ES-I3 (cell line): ENCODE data around the gene PCED1B.
A peak's percentile ranks its signal among the peaks of the same experiment; 100 is the strongest.
"Not testable (repeated sequence)": the region's sequence is repeated elsewhere in the genome, so short reads cannot be mapped to it uniquely, and the experiment has no call there.

ENCODE experiments used
- H3K36me3 ChIP-seq: 2 replicates; pipeline ENCODE4 v1.6.1; 2013; ENCODE audit warnings: mild to moderate bottlenecking, low read length, control low read depth, moderate library complexity; ENCODE audit not compliant: insufficient read depth
- H3K4me1 ChIP-seq: 2 replicates; pipeline ENCODE4 v1.6.1; 2013; ENCODE audit warnings: mild to moderate bottlenecking, control low read depth, low read length; ENCODE audit not compliant: insufficient read depth
- H3K9ac ChIP-seq: 2 replicates; pipeline ENCODE4 v1.6.1; 2013; ENCODE audit warnings: low read depth, mild to moderate bottlenecking, low read length, moderate library complexity
- H3K9me3 ChIP-seq: 2 replicates; pipeline ENCODE4 v1.6.1; 2013; ENCODE audit warnings: mild to moderate bottlenecking, low read length, moderate library complexity; ENCODE audit not compliant: control insufficient read depth, insufficient read depth

Gene PCED1B, protein sequence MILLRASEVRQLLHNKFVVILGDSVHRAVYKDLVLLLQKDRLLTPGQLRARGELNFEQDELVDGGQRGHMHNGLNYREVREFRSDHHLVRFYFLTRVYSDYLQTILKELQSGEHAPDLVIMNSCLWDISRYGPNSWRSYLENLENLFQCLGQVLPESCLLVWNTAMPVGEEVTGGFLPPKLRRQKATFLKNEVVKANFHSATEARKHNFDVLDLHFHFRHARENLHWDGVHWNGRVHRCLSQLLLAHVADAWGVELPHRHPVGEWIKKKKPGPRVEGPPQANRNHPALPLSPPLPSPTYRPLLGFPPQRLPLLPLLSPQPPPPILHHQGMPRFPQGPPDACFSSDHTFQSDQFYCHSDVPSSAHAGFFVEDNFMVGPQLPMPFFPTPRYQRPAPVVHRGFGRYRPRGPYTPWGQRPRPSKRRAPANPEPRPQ

DNA sequence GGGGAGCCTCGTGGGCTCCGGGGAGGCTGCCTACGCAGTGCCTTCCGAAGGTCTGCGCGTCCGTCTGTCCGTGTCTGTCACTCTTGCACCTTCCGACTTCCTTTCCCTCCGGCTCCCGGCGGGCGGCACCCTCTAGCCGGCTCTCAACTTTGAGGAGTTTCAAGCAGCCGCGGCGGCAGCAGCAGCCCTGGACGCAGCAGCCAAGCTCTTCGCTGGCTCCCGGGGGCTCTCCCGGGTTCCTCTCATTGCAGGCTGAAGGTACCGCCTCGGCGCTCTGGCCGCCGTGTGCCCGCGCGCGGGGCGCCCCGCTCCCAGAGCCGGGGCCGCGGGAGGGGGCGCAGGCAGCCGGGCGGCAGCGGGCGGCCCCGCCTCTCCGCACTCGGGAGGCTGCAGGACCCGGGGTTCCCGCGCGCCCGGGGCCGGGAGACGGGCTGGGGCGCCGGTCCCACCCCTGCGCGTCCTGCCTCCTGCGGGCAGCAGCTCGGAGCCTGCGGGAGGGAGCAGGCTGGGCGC is at the start of gene PCED1B, which contains the start of gene AMIGO2:
Gene PCED1B (plus strand): TSS at position 154 of the 513 bp plus-strand sequence. CDS start 155,443 bp downstream, outside the sequence.
Gene AMIGO2 (minus strand): TSS at position 492 of the 513 bp plus-strand sequence. CDS start 957 bp downstream, outside the sequence.
- Histone ChIP-seq H3K9ac (peak within 1 kb of the TSS; percentile 63), H3K36me3 (no peaks in the 10 kb centered on the region), H3K4me1 (peaks cover 11% of the 10 kb centered on the region)

DNA sequence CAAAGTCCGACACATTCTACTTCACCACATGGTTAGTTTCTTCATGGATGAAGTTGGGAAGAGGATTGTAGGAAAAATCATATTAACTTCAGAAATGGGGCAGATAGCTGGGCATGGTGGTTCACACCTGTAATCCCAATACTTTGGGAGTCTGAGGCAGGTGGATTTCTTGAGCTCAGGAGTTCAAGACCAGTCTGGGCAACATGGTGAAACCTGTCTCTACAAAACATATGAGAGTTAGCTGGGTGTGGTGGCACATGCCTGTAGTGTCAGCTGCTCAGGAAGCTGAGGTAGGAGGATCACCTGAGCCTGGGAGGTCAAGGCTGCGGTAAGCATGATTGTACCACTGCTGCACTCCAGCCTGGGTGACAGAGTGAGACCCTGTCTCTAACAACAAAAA is 49.5 kb upstream of the PCED1B start:
- Histone ChIP-seq H3K9me3 (no peaks in the 10 kb centered on the region), H3K9ac (no peak overlapping the region), H3K4me1 (peaks cover 6% of the 10 kb centered on the region; the same call in 1 of the 2 replicates), H3K36me3 (no peaks in the 10 kb centered on the region)

More for the DNA sequence above, at the start of gene PCED1B, which contains the start of gene AMIGO2:
- no peaks in the 10 kb centered on the region for H3K9me3 ChIP-seq

DNA sequence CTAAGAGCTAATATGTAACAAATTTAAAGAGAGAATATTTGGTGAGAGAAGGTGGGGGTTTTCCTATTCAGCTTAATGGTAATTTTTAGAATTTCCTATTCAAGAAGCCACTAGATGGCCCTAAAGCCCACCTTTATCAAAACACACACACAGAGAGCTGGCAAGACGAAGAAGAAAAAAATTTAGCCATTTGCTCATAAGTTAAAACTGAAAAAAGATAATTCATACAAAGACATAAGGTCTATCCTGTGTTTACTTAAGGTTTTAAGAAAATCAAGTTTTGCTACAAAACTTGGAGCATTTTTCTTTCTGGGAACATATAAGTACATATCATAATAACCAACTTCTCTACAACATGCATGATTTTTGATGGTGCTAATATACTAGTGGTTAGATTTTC is 46.8 kb upstream of the PCED1B start:
- Histone ChIP-seq H3K36me3 (no peaks in the 10 kb centered on the region), H3K9me3 (no peaks in the 10 kb centered on the region), H3K4me1 (peaks cover 6% of the 10 kb centered on the region; the same call in 1 of the 2 replicates), H3K9ac (no peak overlapping the region)

DNA sequence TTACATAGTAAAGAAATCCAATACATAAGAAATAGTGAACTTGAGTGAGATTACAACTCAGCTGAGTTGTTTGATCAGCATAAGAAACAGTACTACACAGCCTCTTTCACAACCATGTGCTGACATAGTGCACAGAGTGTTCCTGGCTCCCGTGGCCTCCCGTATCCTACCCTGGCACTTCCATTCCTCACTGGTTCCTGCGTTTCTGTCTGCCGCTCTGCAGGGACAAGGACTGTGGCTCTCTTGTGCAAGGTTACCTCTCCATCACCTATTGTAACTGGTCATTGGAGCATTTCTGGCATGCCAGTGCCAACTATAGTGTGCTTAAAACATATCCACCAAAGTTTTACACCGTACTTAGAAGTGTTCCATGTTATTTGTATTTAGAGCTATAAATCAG is 46.3 kb upstream of the PCED1B start:
- Histone ChIP-seq H3K4me1 (peaks cover 6% of the 10 kb centered on the region; the same call in 1 of the 2 replicates), H3K9me3 (no peaks in the 10 kb centered on the region), H3K9ac (no peak overlapping the region), H3K36me3 (no peaks in the 10 kb centered on the region)

DNA sequence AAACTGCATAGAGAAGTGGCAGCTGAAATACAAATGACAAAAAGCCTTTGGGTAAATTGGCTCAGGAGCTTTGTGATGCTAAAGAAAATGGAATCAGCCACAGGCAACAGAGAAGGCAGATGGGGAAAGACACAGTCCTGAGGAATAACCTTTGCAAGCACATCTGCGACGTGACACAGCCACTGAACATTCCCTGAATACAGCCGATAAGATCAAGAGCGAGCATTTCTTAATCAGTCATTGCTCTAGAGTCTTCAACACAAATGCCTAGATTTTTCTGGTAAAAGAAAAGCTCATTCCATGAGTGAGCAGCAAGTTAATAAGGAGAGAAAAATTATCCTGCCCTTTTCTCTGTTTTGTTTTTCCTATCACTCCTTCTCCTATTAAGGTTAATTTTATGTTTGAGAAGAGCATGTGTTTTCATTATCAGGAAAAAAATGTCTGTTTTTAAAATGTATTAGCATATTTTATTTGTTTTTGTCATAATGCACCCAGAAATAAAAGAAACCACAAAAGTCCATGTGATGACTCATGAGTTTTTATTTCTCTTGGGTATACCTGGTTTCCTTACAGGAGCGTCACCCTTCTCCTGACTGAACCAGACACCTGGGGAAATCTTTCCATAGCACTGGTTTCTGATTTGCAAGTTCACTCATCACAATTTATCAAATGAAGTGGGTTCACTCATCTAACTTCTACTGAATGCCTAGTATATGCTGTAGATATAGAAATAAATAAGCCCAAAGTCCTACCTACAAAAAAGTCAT is 45.4 kb upstream of the PCED1B start:
- H3K9ac ChIP-seq = no peak overlapping the region
- H3K9me3 ChIP-seq = no peaks in the 10 kb centered on the region
- peaks cover 6% of the 10 kb centered on the region; the same call in 1 of the 2 replicates for H3K4me1 ChIP-seq
- H3K36me3 ChIP-seq = no peaks in the 10 kb centered on the region

DNA sequence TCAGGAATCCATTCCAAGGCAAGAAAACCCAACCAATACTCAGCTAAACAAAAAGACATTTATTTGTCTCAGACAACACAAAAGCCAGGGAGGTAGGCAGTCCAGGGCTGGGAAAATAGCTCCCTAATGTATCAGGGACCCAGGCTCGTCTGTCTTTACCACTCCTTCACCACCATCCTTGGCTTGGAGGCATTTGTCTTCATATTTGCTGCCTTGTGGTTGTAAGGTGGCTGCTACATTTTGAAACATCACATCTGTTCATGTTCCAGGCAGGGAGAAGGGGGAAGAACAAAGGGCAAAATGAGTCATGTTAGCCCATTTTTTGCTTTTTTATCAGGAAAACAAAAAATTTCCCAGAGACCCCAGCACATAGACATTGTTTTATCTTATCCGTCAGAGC is 44.8 kb upstream of the PCED1B start:
- H3K9me3 ChIP-seq = no peaks in the 10 kb centered on the region
- H3K4me1 ChIP-seq = peaks cover 6% of the 10 kb centered on the region; the same call in 1 of the 2 replicates
- H3K9ac ChIP-seq = no peak overlapping the region
- H3K36me3 ChIP-seq = no peaks in the 10 kb centered on the region

DNA sequence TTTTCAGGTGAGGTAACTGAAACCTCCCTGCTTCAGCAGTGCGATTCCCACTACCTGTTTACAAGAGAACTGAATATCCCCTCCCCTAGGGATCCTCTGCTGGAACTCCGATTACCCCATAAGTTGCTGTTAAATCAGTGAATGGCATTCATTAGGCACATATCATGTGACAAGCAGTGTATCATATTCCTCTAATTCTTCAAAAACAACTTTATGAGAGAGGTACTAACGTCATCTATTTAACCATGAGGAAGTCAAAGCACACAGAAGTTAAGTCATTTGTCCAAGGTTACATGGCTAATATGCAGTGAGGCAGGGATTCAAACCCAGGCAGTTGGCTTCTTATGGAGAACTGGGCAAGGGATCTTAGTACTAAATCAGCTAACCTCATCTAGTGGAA is 43.9 kb upstream of the PCED1B start:
- Histone ChIP-seq H3K4me1 (peaks cover 6% of the 10 kb centered on the region; the same call in 1 of the 2 replicates), H3K9ac (no peak overlapping the region), H3K36me3 (no peaks in the 10 kb centered on the region), H3K9me3 (no peaks in the 10 kb centered on the region)

DNA sequence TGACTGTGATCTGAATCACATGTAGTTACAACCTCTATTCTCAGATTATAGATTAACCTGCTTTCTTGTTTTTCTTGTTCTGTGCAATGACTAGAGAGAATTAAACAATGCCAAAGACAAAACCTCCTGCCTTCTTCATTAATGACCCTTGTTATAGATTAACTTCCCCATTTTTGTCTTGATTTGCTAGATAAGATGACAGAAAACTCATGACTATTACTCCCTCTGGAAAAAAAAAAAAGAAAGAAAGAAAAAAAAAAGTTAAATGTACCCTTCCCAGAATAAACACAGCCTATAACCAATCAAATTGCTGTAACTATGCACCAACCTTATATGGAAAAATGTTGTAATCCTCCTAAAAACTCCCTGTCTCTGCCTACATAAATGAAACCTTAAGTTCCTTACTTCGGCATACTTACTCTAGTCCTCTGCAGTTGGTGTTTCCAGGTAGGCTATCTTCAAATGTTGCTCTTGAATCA is 41.1 kb upstream of the PCED1B start:
- Histone ChIP-seq H3K9me3 (no peaks in the 10 kb centered on the region), H3K36me3 (no peaks in the 10 kb centered on the region), H3K4me1 (peaks cover 2% of the 10 kb centered on the region; the same call in 1 of the 2 replicates), H3K9ac (no peak overlapping the region)

DNA sequence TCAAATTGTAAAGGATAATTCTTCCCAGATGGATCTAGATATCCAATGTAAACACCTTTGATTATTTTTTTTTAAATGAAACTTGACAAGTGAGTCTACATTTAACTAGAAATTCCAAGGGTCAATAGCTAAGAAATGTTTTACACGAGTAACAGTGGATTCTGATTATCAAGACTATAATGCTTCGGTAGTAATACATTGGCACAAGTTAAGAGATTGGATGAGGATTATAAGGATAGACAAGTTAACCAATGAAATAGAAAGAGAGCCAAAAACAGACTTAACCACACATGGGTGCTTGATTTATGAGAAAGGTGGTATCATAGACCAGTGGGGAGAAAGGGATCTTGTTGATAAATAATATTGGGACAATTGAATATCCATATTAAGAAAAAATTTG is 40.3 kb upstream of the PCED1B start:
- Histone ChIP-seq H3K4me1 (no peaks in the 10 kb centered on the region; the same call in 1 of the 2 replicates), H3K9ac (no peak overlapping the region), H3K36me3 (no peaks in the 10 kb centered on the region), H3K9me3 (no peaks in the 10 kb centered on the region)

DNA sequence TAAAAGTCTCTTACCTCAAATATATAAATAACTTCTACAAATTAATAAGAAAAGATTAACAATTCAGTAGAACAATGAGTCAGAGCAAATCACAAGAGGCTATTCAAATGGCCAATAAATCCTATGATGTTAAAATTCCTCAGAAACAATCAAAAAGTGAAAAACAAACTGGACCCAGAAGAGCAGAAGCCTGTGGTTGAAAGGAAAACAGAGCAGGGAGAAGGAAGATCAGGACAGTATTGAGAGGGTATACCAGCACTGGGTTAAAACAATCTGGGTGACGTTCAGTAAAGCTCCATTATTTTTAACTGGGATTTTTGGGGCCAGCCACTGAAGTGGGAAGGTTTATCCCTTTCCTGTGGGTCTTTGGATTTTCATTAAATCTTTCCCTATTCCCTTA is 39.7 kb upstream of the PCED1B start:
- Histone ChIP-seq H3K9ac (no peak overlapping the region), H3K9me3 (no peaks in the 10 kb centered on the region), H3K4me1 (no peaks in the 10 kb centered on the region), H3K36me3 (no peaks in the 10 kb centered on the region)

DNA sequence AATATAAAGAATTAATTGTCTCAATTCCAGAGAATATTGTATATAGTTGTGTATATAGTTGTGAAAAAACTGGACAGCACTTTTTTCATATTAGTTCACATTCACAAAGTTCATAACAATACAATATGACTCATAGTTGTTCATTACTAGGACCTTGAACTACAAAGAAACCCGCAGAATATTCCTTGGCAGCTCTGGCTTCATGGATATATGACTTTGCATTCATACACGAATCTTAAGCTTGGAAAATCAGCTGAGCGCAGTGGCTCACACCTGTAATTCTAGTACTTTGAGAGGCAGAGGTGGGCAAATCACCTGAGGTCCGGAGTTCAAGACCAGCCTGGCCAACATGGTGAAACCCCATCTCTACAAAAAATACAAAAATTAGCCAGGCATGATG is 38.1 kb upstream of the PCED1B start:
- H3K4me1 ChIP-seq = no peaks in the 10 kb centered on the region
- H3K9me3 ChIP-seq = no peaks in the 10 kb centered on the region
- H3K36me3 ChIP-seq = no peaks in the 10 kb centered on the region
- no peak overlapping the region for H3K9ac ChIP-seq

DNA sequence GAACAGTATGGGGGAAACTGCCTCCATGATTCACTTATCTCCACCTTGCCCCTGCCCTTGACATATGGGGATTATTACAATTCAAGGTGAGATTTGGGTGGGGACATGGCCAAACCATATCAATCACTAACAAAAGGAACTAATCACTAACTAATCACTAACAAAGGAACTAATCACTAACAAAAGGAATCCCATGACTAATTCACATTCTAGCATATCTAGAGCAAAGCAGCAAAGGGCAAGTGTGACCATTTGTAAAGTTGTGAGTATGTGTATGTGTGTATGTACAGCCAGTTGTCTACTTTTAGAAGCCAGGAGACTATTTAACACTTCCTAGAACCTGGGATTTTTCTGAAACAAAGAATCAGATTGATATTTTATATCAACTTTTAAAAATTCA is 30.9 kb upstream of the PCED1B start:
- H3K9me3 ChIP-seq = peaks cover 3% of the 10 kb centered on the region; the same call in 1 of the 2 replicates
- H3K36me3 ChIP-seq = no peaks in the 10 kb centered on the region
- no peaks in the 10 kb centered on the region for H3K4me1 ChIP-seq
- no peak overlapping the region for H3K9ac ChIP-seq

DNA sequence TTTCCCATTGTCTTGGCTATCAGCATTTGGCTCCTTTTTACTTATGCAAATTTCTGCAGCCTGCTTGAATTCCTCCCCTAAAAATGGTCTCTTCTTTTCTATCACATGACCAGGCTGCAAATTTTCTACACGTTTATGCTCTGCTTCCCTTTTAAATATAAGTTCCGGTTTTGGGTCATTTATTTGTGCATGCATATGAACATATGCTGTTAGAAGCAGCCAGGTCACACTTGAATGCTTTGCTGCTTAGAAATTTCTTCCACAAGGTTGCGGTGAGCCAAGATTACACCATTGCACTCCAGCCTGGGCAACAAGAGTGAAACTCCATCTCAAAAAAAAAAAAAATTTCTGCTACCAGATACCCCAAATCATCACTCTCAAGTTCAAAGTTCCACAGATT is 28.1 kb upstream of the PCED1B start:
- H3K36me3 ChIP-seq, H3K9ac ChIP-seq, H3K9me3 ChIP-seq, H3K4me1 ChIP-seq: not testable (repeated sequence)

DNA sequence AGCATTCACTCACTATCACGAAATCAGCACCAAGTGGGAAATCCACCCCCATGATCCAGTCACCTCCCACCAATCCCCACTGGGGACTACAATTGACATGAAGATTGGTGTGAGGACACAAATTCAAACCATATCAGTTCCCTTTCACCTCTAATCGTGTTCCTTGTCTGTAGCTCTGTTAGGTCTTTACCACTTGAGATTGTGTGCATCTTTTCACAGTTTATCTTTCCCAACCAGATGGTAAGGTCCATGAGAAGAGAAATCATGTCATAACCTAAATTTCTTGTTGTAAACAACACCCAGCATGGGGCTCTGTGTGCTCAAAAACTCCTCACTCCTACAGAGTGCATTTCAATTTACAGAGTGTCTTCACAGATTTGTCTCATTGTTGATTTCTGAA is 27.1 kb upstream of the PCED1B start:
- Histone ChIP-seq H3K4me1 (no peaks in the 10 kb centered on the region), H3K9me3 (peaks cover 9% of the 10 kb centered on the region), H3K36me3 (no peaks in the 10 kb centered on the region), H3K9ac (no peak overlapping the region)
